Neural cell (in vitro differentiated cells): ENCODE measurements around the gene TNP2.

Experiments used
- CTCF ChIP-seq: fragments of 450-650 bp; IDR thresholded peaks from 2 replicates; pipeline ENCODE4 v1.5.1; 2014; ENCODE audit warnings: antibody characterized with exemption, mild to moderate bottlenecking, moderate library complexity; ENCODE audit not compliant: poor library complexity, severe bottlenecking
- RAD21 ChIP-seq: fragments of 450-650 bp; conservative IDR thresholded peaks from 2 replicates; pipeline ENCODE4 v1.6.1; 2014; ENCODE audit warnings: antibody characterized with exemption, mild to moderate bottlenecking, moderate library complexity

GRCh38 chr16:11290102-11290893, 21.2 kb upstream of the TNP2 start:
- no peak for TF ChIP-seq CTCF
- TF ChIP-seq RAD21, result no peak
